GM18861 (cell line): Measurements from ENCODE around the gene POLR3C.
A peak's percentile ranks its signal among the peaks of the same experiment; 100 is the strongest.

ENCODE experiments used
- ATAC-seq: cut with Tn5 transposase; IDR thresholded peaks from one replicate; pipeline ENCODE4 v1.9.1; 2021; ENCODE audit not compliant: unreplicated experiment

POLR3C gene

GRCh38 chr1:145863282-145864018 lies 39.5 kb downstream of the POLR3C start:
- ATAC-seq: no peak

GRCh38 chr1:145868232-145868631 lies 44.2 kb downstream of the POLR3C start:
- no peak for ATAC-seq

GRCh38 chr1:145871994-145872924 lies 48.3 kb downstream of the POLR3C start:
- ATAC-seq: no peak

GRCh38 chr1:145874646-145875045 lies 50.6 kb downstream of the POLR3C start:
- ATAC-seq: no peak

GRCh38 chr1:145877923-145878486 lies 54.0 kb downstream of the POLR3C start:
- no peak for ATAC-seq

GRCh38 chr1:145878724-145879123 lies 54.7 kb downstream of the POLR3C start:
- ATAC-seq: no peak

- ATAC-seq: no peak
These were observed 55.8 kb downstream of the POLR3C start for GRCh38 chr1:145879775-145880174.

- no peak for ATAC-seq
These were observed 60.7 kb downstream of the POLR3C start for GRCh38 chr1:145884675-145885074.

GRCh38 chr1:145885738-145886287 lies 61.8 kb downstream of the POLR3C start, which contains the start of gene ANKRD35:
Gene ANKRD35, minus strand, starts transcription at chr1:145885866. Its CDS starts 108 bp downstream, at chr1:145885758.
- ATAC-seq: peak; percentile 93

- no peak for ATAC-seq
These were observed 62.4 kb downstream of the POLR3C start for GRCh38 chr1:145886390-145886789.

GRCh38 chr1:145886816-145887215 lies 62.8 kb downstream of the POLR3C start:
- ATAC-seq: no peak

GRCh38 chr1:145887631-145888030 lies 63.6 kb downstream of the POLR3C start:
- ATAC-seq: no peak

GRCh38 chr1:145889722-145890121 lies 65.7 kb downstream of the POLR3C start:
- no peak for ATAC-seq

GRCh38 chr1:145891143-145891542 lies 67.1 kb downstream of the POLR3C start:
- no peak for ATAC-seq

GRCh38 chr1:145891587-145892485 lies 67.8 kb downstream of the POLR3C start:
- ATAC-seq: no peak

GRCh38 chr1:145892486-145893087 lies 68.6 kb downstream of the POLR3C start:
- no peak for ATAC-seq

- no peak for ATAC-seq
These were observed 69.5 kb downstream of the POLR3C start for GRCh38 chr1:145893306-145894055.
